Brain microvascular endothelial cell (primary cell): ENCODE results near the gene BACH2.

Source experiments
- DNase-seq: peaks from one replicate; pipeline ENCODE4 v3.0.0-alpha.2; 2020
- H3K27ac ChIP-seq: fragments of 250-450 bp; sonication (Bioruptor Pico); 2 replicates; pipeline ENCODE4 v1.5.1; 2020; ENCODE audit warnings: mild to moderate bottlenecking, moderate library complexity
- H3K27me3 ChIP-seq: fragments of 250-450 bp; sonication (Bioruptor Pico); replicated peaks from 2 replicates; pipeline ENCODE4 v1.5.1; 2020; ENCODE audit warnings: mild to moderate bottlenecking
- H3K36me3 ChIP-seq: fragments of 250-450 bp; sonication (Bioruptor Pico); replicated peaks from 2 replicates; pipeline ENCODE4 v1.5.1; 2020; ENCODE audit warnings: mild to moderate bottlenecking
- H3K4me3 ChIP-seq: 2 replicates; pipeline ENCODE4 v1.5.1; 2011; ENCODE audit warnings: low read depth, mild to moderate bottlenecking, control low read depth, low read length, moderate library complexity
- CTCF ChIP-seq: IDR thresholded peaks from 2 replicates; pipeline ENCODE4 v1.5.1; 2011; ENCODE audit warnings: low read depth, mild to moderate bottlenecking, moderate library complexity, low read length, control low read depth, inconsistent platforms; ENCODE audit errors: missing control alignments
- in situ Hi-C: cut with HindIII; loops from 2 replicates; pipeline ENCODE4 v1.10.0; 2017; ENCODE audit warnings: low sequenced_read_pairs, low pct_ligation_motif_present

The BACH2 gene

GRCh38 chr6:90217506-90218127, 79.0 kb downstream of the BACH2 start:
- in situ Hi-C loops: no loop called here
- Histone ChIP-seq H3K36me3 (no peaks in the 10 kb centered on the region), H3K27me3 (no peaks in the 10 kb centered on the region), H3K4me3 (peak overlapping the region; percentile 26), H3K27ac (peak overlapping the region; percentile 92)
- no peak for TF ChIP-seq CTCF
- DNase-seq: no peak

- in situ Hi-C loops: no loop called here
Observed at GRCh38 chr6:90216072-90216977, 80.3 kb downstream of the BACH2 start.

GRCh38 chr6:90214966-90215365, 81.7 kb downstream of the BACH2 start:
- no peaks in the 10 kb centered on the region for H3K27me3 ChIP-seq
- H3K27ac ChIP-seq: no peak overlapping the region
- in situ Hi-C loops: no loop called here
- H3K4me3 ChIP-seq: no peak overlapping the region
- no peak for TF ChIP-seq CTCF
- H3K36me3 ChIP-seq: no peaks in the 10 kb centered on the region
- no peak for DNase-seq

More at GRCh38 chr6:90216072-90216977, 80.3 kb downstream of the BACH2 start:
- Histone ChIP-seq H3K36me3 (no peaks in the 10 kb centered on the region), H3K27ac (no peak overlapping the region), H3K4me3 (no peak overlapping the region), H3K27me3 (no peaks in the 10 kb centered on the region)
- DNase-seq: no peak
- no peak for TF ChIP-seq CTCF

- no peak for DNase-seq
- no peak overlapping the region for H3K4me3 ChIP-seq
- in situ Hi-C loops: no loop called here
- no peaks in the 10 kb centered on the region for H3K36me3 ChIP-seq
- TF ChIP-seq CTCF: no peak
- no peak overlapping the region for H3K27ac ChIP-seq
- no peaks in the 10 kb centered on the region for H3K27me3 ChIP-seq
Observed at GRCh38 chr6:90214461-90214860, 82.2 kb downstream of the BACH2 start.

- in situ Hi-C loops: no loop called here
- no peaks in the 10 kb centered on the region for H3K36me3 ChIP-seq
Observed at GRCh38 chr6:90212274-90212673, 84.4 kb downstream of the BACH2 start.

More at GRCh38 chr6:90212274-90212673, 84.4 kb downstream of the BACH2 start:
- peak; percentile 27 for TF ChIP-seq CTCF
- DNase-seq: no peak
- no peak overlapping the region for H3K27ac ChIP-seq
- H3K4me3 ChIP-seq: no peak overlapping the region
- no peaks in the 10 kb centered on the region for H3K27me3 ChIP-seq
